Activated naive CD8-positive, alpha-beta T cell treated with anti-CD3 and anti-CD28 coated beads, Interleukin-2, amount 10 ng/mL, durations not matched to agents 7 days and 5 days (primary cell): Measurements from ENCODE around the gene GPR161. TPM values are rescaled to one million over a fixed set of nuclear protein-coding genes. Genes with fewer than 3 reads are reported as not detected.
"Not testable (repeated sequence)": the region's sequence is repeated elsewhere in the genome, so short reads cannot be mapped to it uniquely, and the experiment has no call there.

Experiments used
- ATAC-seq: fragments of 150-1000 bp; cut with Tn5 transposase; one replicate; pipeline ENCODE4 v1.10.0; 2021; ENCODE audit warnings: low read depth, moderate library complexity
- POLR2A ChIA-PET: fragments of 350-600 bp; sonication (Branson Sonifier 250); formaldehyde crosslinking; loops from one replicate; lab custom pipeline; 2021; ENCODE audit warnings: antibody characterized with exemption; lab: Charles Lee
- DNase-seq: peaks from one replicate; pipeline ENCODE4 v3.0.0; 2021
- H3K27ac Mint-ChIP-seq: one replicate; pipeline ENCODE4 v1.8.0; 2022; ENCODE audit warnings: mild to moderate bottlenecking, mixed read lengths
- H3K27me3 Mint-ChIP-seq: one replicate; pipeline ENCODE4 v1.8.0; 2022; ENCODE audit warnings: mild to moderate bottlenecking, moderate library complexity, mixed read lengths
- H3K36me3 Mint-ChIP-seq: one replicate; pipeline ENCODE4 v1.8.0; 2021; ENCODE audit warnings: mild to moderate bottlenecking, mixed read lengths
- H3K4me1 Mint-ChIP-seq: one replicate; pipeline ENCODE4 v1.8.0; 2021; ENCODE audit warnings: mixed read lengths
- H3K4me3 Mint-ChIP-seq: one replicate; pipeline ENCODE4 v1.8.0; 2022; ENCODE audit warnings: mild to moderate bottlenecking, moderate library complexity, mixed read lengths
- H3K9me3 Mint-ChIP-seq: one replicate; pipeline ENCODE4 v1.8.0; 2021; ENCODE audit warnings: mixed read lengths
- total RNA-seq, 2 experiments: library from RNA; stranded (reverse); gene quantifications; one replicate each; pipeline ENCODE4 v1.2.3, GENCODE V29; 2021

Gene GPR161
- total RNA-seq, 2 experiments from 2014 or later: 0.20 TPM; not detected in 1

DNA sequence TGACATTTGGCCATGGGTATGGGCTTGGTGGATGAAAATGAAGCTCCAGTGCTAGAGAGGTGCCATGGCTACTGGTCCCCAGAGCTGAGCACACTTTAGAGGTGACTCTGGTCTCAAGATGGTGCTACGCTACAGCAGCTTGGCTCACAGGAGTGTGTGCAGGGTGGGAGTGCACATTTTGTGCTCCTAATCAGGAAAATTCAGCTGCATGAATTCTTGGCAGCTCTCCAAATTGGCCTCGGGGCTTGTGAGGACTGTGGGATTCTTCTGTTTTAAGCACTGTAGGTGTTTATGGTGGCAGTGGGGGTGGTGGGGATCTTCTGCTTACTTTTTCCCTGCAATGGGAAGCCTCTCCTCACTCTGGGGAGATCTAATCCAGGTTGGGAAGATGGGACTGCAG lies 24.7 kb upstream of the GPR161 start:
- DNase-seq (no peak), ATAC-seq (no peak)
- H3K27me3 Mint-ChIP-seq: peaks cover 16% of the 10 kb centered on the region
- H3K27ac Mint-ChIP-seq: no peak overlapping the region
- peaks cover 20% of the 10 kb centered on the region for H3K9me3 Mint-ChIP-seq
- peaks cover 9% of the 10 kb centered on the region for H3K36me3 Mint-ChIP-seq
- no peak overlapping the region for H3K4me3 Mint-ChIP-seq
- POLR2A ChIA-PET: no interaction called here
- H3K4me1 Mint-ChIP-seq: no peaks in the 10 kb centered on the region

DNA sequence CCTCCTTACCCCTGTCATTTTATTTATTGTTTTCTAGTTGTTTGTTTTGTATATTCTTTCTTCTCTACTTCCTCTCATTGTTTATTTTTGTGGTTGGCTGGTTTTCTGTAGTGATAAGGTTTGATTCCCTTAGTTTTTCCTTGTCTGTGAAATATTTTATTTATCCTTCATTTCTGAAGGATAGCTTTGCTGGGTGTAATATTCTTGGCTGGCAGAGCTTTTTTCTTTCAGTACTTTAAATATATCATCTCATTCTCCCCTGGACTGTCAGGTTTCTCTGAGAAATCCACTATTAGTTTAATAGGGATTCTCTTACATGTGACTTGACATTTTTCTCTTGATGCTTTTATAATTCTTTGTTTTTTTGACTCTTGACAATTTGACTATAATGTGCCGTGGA lies 23.2 kb upstream of the GPR161 start:
- POLR2A ChIA-PET: interaction anchor here (0.6 kb wide), 1 partner anchor 22 kb away, joined by 3 read pairs; no protein-coding TSS in a partner anchor
- ATAC-seq (no peak), DNase-seq (no peak)
- Mint-ChIP-seq H3K36me3 (peaks cover 9% of the 10 kb centered on the region), H3K9me3 (peaks cover 20% of the 10 kb centered on the region), H3K4me3 (no peak overlapping the region), H3K4me1 (no peaks in the 10 kb centered on the region), H3K27me3 (peaks cover 20% of the 10 kb centered on the region), H3K27ac (no peak overlapping the region)

DNA sequence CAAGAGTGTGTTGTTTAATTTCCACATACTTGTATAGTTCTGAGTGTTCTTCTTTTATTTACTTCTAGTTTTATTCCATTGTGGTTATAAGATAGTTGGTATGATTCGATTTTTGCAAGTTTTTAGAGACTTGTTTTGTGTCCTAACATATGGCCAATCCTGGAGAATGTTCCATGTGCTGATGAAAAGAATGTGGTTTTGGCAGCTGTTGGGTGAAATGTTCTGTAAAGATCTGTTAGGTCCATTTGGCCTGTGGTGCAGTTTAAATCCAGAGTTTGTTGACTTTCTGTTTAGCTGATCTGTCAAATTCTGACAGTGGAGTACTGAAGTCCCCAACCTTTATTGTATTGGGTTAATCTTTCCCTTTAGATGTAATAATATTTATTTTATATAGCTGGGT lies 22.5 kb upstream of the GPR161 start:
- Mint-ChIP-seq H3K36me3 (peaks cover 9% of the 10 kb centered on the region), H3K4me1 (peaks cover 2% of the 10 kb centered on the region), H3K27ac (no peak overlapping the region), H3K4me3 (no peak overlapping the region), H3K9me3 (peaks cover 20% of the 10 kb centered on the region), H3K27me3 (peaks cover 20% of the 10 kb centered on the region)
- ATAC-seq: no peak
- POLR2A ChIA-PET: no interaction called here
- DNase-seq: no peak

DNA sequence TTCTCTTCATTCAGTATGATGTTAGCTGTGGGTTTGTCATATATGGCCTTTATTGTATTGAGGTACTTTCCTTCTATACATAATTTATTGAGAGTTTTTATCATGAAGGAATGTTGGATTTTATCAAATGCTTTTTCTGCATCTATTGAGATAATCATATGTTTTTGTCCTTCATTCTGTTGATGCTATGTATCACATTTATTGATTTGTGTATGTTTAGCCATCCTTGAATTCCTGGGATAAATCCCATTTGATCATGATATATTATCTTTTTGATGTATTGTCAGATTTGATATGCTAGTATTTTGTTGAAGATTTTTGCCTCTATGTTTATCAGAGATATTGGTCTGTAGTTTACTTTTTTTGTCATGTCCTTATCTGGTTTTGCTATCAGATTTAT lies 20.9 kb upstream of the GPR161 start:
- peaks cover 2% of the 10 kb centered on the region for H3K4me1 Mint-ChIP-seq
- peaks cover 9% of the 10 kb centered on the region for H3K36me3 Mint-ChIP-seq
- no peak overlapping the region for H3K27ac Mint-ChIP-seq
- no peak for ATAC-seq
- no peak for DNase-seq
- peaks cover 20% of the 10 kb centered on the region for H3K9me3 Mint-ChIP-seq
- H3K4me3 Mint-ChIP-seq: no peak overlapping the region
- H3K27me3 Mint-ChIP-seq: peaks cover 13% of the 10 kb centered on the region
- POLR2A ChIA-PET: no interaction called here

DNA sequence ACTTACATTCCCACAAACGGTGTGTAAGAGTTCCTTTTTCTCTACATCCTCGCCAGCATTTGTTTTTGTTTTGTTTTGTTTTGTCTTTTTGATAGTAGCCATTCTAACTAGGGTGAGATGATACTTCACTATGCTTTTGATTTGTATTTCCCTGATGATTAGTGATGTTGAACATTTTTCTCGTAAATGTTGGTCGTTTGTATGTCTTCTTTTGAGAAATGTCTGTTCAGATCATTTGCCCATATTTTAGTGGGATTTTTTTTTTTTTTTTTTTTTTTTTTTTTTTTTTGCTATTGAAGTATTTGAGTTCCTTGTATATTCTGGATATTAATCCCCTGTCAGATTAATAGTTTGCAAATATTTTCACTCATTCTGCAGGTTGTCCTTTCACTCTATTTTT lies 19.2 kb upstream of the GPR161 start:
- Mint-ChIP-seq H3K27ac (no peak overlapping the region), H3K27me3 (peaks cover 13% of the 10 kb centered on the region), H3K36me3 (peaks cover 9% of the 10 kb centered on the region), H3K4me1 (peaks cover 2% of the 10 kb centered on the region), H3K9me3 (peaks cover 18% of the 10 kb centered on the region), H3K4me3 (no peak overlapping the region)
- POLR2A ChIA-PET: no interaction called here
- no peak for ATAC-seq
- DNase-seq: no peak

DNA sequence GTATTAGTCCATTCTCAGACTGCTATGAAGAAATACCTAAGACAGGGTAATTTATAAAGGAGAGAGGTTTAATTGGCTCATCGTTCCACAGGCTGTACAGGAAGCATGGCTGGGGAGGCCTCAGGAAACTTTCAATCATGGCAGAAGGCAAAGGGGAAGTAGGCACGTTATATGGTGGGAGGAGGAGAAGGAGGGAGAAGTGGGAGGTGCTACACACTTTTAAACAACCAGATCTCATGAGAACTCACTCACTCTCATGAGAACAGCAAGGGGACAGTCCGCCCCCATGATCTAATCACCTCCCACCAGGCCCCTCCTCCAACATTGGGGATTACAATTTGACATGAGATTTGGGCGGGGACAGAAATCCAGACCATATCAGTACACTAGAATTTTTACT lies 18.0 kb upstream of the GPR161 start:
- peaks cover 11% of the 10 kb centered on the region for H3K9me3 Mint-ChIP-seq
- H3K36me3 Mint-ChIP-seq, H3K4me3 Mint-ChIP-seq, H3K4me1 Mint-ChIP-seq, H3K27ac Mint-ChIP-seq, ATAC-seq, POLR2A ChIA-PET, DNase-seq: not testable (repeated sequence)
- H3K27me3 Mint-ChIP-seq: peaks cover 11% of the 10 kb centered on the region

- DNase-seq (no peak), ATAC-seq (no peak)
- no peak overlapping the region for H3K4me3 Mint-ChIP-seq
- H3K36me3 Mint-ChIP-seq: no peaks in the 10 kb centered on the region
- POLR2A ChIA-PET: no interaction called here
- H3K27ac Mint-ChIP-seq: no peak overlapping the region
- peaks cover 8% of the 10 kb centered on the region for H3K4me1 Mint-ChIP-seq
- no peaks in the 10 kb centered on the region for H3K9me3 Mint-ChIP-seq
- peaks cover 7% of the 10 kb centered on the region for H3K27me3 Mint-ChIP-seq
Measured at GRCh38 chr1:168151935-168152334, 15.2 kb upstream of the GPR161 start.

- Mint-ChIP-seq H3K36me3 (no peaks in the 10 kb centered on the region), H3K27ac (no peak overlapping the region), H3K9me3 (no peaks in the 10 kb centered on the region), H3K4me3 (no peak overlapping the region), H3K4me1 (peaks cover 11% of the 10 kb centered on the region), H3K27me3 (no peaks in the 10 kb centered on the region)
- ATAC-seq (no peak), DNase-seq (no peak)
- POLR2A ChIA-PET: no interaction called here
Measured at GRCh38 chr1:168150283-168150682, 13.6 kb upstream of the GPR161 start.

DNA sequence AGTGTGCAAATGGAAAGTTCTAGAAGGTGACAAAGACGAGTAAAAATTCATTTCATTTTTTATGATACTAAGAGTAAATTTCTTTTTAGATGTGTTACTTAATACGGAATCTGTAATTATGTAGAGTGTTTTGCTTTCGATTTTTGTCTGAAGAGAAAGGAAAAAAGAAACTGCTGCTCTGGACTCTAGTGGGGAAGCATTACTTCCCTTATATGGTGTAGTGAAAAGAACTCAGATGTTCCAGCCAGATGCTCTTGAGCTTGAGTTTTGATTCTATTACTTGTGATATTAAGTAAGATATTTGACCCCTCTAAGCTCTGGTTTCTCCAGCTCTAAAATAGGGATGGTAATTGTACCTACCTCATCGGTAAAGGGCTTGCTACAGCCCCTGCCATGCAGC lies 12.2 kb upstream of the GPR161 start:
- POLR2A ChIA-PET: interaction anchor here (0.9 kb wide), 1 partner anchor 20 kb away, joined by 3 read pairs; no protein-coding TSS in a partner anchor
- DNase-seq (no peak), ATAC-seq (peak; percentile 46)
- H3K27me3 Mint-ChIP-seq: no peaks in the 10 kb centered on the region
- peaks cover 9% of the 10 kb centered on the region for H3K4me1 Mint-ChIP-seq
- H3K4me3 Mint-ChIP-seq: peak overlapping the region; percentile 12
- H3K27ac Mint-ChIP-seq: peak overlapping the region; percentile 26
- no peaks in the 10 kb centered on the region for H3K9me3 Mint-ChIP-seq
- H3K36me3 Mint-ChIP-seq: no peaks in the 10 kb centered on the region

DNA sequence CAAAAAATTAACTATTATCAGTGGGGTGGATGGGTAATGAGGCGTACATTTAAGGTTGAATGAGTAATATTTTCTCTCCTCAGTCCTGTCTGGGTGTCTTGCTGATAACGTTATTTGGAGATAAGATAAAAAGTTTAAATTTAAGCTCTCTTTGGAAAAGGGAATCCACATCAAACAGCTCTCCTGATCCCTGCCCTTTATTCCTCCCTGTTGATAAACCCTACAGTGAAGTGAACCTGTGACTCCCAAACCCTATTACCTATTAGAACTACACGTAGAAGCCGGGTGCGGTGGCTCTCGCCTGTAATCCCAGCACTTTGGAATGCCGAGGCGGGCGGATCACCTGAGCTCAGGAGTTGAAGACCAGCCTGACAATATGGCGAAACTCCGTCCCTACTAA lies 9.9 kb upstream of the GPR161 start:
- Mint-ChIP-seq H3K4me3 (no peak overlapping the region), H3K4me1 (peaks cover 9% of the 10 kb centered on the region)
- POLR2A ChIA-PET: no interaction called here

GRCh38 chr1:168146160-168146539 lies 9.4 kb upstream of the GPR161 start:
- Mint-ChIP-seq H3K27ac (no peak overlapping the region), H3K9me3 (no peaks in the 10 kb centered on the region), H3K27me3 (peaks cover 14% of the 10 kb centered on the region), H3K4me3 (no peak overlapping the region), H3K4me1 (peaks cover 9% of the 10 kb centered on the region), H3K36me3 (no peaks in the 10 kb centered on the region)
- no peak for ATAC-seq
- DNase-seq: no peak
- POLR2A ChIA-PET: no interaction called here

More for the DNA sequence above, 9.9 kb upstream of the GPR161 start:
- no peak for DNase-seq
- peaks cover 10% of the 10 kb centered on the region for H3K27me3 Mint-ChIP-seq
- no peak overlapping the region for H3K27ac Mint-ChIP-seq
- no peaks in the 10 kb centered on the region for H3K36me3 Mint-ChIP-seq
- ATAC-seq: no peak
- no peaks in the 10 kb centered on the region for H3K9me3 Mint-ChIP-seq

DNA sequence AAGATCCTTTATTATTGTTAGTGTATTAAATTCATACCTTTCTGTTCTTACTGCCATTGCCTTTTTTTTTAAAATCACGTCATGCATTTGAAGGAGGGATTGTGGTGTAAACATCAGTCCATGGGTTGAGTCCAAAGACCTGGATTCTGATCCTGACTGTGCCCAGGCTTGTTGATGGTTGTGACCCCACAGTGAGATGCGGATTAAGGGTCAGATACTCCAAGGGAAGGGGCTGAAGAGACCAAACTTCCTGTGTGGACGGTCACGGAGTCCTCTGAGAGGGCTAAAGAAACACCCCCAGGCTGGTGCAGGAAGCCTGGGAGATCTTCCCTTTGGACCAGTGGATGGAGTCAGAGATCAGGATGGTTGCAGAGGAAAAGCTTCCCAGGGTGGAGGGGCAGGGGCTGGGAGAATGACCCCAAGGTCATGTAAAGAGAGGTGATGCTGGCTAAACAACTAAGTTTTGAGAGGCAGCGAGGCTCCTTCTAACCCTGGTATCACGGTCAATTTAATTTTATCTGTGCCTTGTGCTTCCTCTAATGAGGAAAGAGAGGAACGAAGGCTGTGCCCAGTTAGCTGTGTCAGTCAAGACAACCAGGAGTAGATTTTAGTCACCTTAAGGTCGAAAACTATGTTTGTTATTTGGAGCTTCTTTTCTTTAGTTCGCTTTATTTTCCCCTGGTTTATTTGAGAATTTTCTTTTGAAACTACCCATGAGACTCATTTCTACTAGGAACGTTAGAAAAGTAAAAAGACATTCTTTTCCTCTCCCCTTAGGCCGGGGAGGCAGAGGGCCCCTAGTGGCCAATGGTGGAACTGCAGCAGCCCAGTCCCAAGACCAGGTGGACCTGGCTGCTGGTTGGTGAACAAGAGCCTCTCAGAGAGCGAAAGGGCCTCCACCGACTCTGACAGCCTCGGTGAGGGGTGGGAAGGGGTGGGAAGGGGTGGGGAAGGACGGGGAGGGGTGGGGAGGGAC lies 8.7 kb upstream of the GPR161 start:
- H3K27me3 Mint-ChIP-seq: peaks cover 21% of the 10 kb centered on the region
- POLR2A ChIA-PET: no interaction called here
- no peaks in the 10 kb centered on the region for H3K36me3 Mint-ChIP-seq
- peak overlapping the region; percentile 29 for H3K4me3 Mint-ChIP-seq
- peak; percentile 93 for ATAC-seq
- H3K9me3 Mint-ChIP-seq: no peaks in the 10 kb centered on the region
- no peak overlapping the region for H3K27ac Mint-ChIP-seq
- peak; percentile 89 for DNase-seq
- H3K4me1 Mint-ChIP-seq: peaks cover 9% of the 10 kb centered on the region

- Mint-ChIP-seq H3K4me1 (peaks cover 7% of the 10 kb centered on the region), H3K9me3 (no peaks in the 10 kb centered on the region), H3K27me3 (peaks cover 43% of the 10 kb centered on the region), H3K4me3 (no peak overlapping the region), H3K27ac (no peak overlapping the region), H3K36me3 (peaks cover 3% of the 10 kb centered on the region)
- DNase-seq: no peak
- POLR2A ChIA-PET: interaction anchor here (0.6 kb wide), 1 partner anchor 938 kb away, joined by 3 read pairs; no protein-coding TSS in a partner anchor
- no peak for ATAC-seq
Measured at GRCh38 chr1:168141871-168142385, 5.2 kb upstream of the GPR161 start.

GRCh38 chr1:168139070-168139469 lies 2.3 kb upstream of the GPR161 start:
- no peak overlapping the region for H3K4me3 Mint-ChIP-seq
- DNase-seq (no peak), ATAC-seq (no peak)
- no peaks in the 10 kb centered on the region for H3K9me3 Mint-ChIP-seq
- H3K4me1 Mint-ChIP-seq: peaks cover 9% of the 10 kb centered on the region
- peaks cover 62% of the 10 kb centered on the region for H3K27me3 Mint-ChIP-seq
- peaks cover 3% of the 10 kb centered on the region for H3K36me3 Mint-ChIP-seq
- H3K27ac Mint-ChIP-seq: no peak overlapping the region
- POLR2A ChIA-PET: no interaction called here
